Measurements from ENCODE around the gene EFCAB6.

Gene EFCAB6

DNA sequence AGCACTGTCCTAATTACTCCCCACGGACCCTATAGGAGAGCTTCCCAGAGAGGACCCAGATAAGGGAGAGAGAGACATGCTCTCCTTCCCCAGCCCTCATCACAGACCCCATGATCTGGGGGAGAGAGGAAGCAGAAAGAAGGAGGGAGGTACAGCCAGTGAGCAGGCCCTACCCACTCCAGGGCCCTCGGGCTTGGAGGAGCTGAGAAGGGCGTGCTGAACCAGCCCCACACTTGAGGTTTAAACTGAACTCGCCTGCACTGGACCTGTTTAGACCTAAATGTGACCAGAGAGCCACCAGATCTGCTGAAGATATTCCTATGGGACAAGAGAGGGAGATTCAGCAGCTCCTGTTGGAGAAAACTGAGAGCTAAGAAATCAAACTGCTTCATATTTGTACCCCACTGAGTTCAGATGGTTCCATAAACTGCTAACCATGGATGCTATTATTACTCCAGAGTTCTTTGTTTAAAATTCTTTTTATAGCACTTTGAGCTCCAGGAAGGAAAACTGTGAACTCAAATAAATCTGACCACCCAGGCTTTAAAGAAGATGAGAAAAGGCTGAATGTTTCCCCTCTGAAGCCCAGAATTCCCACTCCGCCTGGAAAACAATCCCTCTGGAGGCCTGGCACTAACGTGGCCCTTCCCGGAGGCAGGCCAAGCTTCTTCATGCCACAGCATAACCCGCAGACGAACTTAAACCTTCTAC is 67.2 kb downstream of the EFCAB6 start:
- DNase-seq (ENCODE audit: low read depth) = no peak

DNA sequence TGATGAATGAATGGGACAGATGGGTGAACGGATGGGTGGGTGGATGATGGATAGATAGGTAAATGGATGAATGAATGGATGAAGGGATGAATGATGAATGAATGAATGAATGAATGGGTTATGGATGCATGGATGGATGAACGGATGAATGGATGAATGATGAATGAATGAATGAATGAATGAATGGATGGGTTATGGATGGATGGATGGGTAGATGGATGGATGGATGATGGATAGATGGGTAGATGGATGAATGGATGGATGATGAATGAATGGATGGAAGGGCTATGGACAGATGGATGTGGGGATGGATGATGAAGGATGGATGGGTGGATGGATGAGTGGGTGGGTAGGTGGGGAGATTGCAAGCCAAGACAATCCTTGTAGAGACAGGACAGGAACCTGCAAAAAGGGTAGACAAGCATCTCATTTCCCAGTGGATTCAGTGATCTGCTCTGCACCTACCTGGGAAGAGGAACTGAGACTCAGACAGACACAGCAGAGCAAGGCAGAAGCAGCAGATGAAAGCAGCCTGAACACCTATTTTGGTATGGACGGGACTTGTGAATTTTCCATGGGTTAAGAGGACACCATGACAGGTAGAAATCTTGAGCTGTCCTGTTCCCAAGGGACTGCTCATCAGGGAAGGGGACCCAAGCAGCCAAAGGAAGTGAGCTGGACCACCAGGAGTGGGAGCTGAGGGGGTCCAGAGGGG is 68.0 kb downstream of the EFCAB6 start:
- no peak for DNase-seq (ENCODE audit: low read depth)

- no peak for DNase-seq (ENCODE audit: low read depth)
Measured at GRCh38 chr22:43743131-43743530, 69.0 kb downstream of the EFCAB6 start.

DNA sequence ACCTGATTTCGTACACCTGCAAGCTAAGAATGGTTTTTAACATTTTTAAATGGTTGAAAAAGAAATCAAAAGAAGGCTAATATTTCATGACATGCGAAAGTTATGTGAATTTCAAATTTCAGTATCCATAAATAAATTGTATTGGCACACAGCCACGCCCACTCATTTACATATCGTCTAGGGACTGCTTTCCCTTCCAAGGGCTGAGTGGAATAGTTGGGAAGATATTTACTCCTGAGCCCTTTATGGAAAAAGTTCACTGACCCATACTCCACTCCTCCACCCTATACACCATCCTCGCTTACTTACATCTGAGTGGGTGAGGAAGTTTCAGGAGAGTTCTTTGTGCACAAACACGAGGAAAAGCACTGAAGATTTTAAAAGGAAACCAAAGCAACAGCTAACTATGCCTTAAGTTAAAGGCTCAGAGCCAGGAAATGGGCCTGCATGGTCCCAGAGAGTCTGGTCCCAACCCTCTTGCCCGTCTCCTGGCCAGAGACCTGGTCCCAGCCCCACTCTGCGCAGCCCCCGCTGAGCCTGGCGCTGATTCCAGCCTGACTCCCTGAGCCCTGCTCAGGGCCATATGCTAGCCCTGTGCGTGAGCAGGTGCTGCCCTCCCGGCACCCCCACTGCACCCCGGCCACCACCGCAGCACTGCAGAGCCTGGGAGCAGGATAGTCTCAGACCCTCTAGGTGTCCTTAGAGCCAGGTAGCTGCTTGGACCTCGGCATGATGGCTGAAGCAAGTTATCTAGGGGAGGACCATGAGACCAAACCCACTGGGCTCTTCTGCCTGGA is 69.8 kb downstream of the EFCAB6 start:
- DNase-seq (ENCODE audit: low read depth) = no peak

DNA sequence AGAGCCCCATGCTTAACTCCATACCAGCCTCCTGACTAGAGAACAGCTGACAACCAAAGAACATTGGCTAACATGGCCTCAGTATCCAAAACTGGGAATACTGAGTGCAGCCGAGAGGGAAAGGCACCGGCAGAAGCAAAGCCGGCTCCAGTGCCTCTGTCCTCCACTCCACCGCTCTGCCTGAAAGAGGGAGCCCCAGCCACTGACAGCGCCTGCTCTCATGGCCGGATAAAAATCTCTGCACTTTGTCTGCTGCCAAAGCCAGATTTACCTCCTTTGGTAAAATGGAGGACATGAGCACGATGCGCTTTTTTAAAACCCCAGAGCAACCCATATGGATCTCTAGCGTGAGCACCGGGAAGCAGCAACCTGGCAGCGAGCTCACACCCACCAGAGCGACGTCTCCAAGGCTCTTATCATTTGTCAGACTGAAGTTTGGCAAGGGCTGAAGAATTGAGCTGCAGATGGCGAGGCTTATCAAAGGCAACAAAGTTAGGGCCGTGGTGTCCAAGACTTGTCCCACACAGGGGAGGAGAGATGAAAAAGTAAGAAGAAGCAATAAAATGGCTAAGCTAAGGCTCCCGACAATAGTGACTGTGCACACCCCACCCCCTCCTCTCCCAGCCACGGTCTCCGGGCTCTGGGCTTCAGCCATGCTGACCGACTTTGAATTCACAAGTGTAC is 71.4 kb downstream of the EFCAB6 start:
- DNase-seq (ENCODE audit: low read depth) = no peak

GRCh38 chr22:43739851-43740379 is 72.2 kb downstream of the EFCAB6 start:
- DNase-seq (ENCODE audit: low read depth) = no peak

DNA sequence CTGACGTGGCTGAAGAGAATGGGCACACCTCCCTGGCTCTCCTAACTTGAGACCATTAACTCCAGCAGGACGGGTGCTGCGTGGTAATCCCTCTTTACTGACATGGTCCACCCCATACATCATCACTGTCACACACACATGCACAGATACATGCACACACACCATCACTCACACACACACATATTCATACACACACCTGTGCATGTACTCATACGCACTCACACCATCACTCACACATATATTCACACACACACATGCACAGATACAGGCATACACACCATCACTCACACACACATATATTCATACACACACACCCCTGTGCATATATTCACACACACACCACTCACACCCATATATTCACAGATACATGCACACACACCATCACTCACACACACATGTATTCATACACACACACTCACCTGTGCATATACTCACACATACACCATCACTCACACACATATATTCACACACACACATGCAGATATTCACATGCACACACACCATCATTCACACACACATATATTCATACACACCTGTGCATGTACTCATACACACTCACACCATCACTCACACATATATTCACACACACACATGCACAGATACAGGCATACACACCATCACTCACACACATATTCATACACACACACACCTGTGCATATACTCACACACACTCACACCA is 74.8 kb downstream of the EFCAB6 start:
- no peak for DNase-seq (ENCODE audit: low read depth)

DNA sequence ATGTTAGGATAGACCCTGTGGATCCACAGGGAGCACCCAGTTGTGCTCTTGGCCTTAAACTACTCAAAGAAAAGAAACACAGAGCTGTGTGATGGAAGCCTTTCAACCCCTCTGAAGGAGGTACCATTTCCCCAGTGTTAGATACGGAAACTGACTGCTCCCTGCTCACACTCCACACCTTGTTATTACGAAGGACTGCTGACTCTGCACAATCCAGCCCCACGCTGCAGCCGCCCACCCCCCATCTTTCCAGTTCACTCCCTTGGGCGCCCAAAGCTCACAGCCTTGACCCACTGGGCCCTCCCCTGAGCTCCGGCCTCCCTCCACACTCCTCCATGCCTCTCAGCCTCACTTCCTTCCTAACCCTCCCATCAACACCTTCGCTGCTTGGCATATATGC is 75.5 kb downstream of the EFCAB6 start:
- DNase-seq (ENCODE audit: low read depth) = no peak

GRCh38 chr22:43734370-43735150 is 77.5 kb downstream of the EFCAB6 start:
- no peak for DNase-seq (ENCODE audit: low read depth)

DNA sequence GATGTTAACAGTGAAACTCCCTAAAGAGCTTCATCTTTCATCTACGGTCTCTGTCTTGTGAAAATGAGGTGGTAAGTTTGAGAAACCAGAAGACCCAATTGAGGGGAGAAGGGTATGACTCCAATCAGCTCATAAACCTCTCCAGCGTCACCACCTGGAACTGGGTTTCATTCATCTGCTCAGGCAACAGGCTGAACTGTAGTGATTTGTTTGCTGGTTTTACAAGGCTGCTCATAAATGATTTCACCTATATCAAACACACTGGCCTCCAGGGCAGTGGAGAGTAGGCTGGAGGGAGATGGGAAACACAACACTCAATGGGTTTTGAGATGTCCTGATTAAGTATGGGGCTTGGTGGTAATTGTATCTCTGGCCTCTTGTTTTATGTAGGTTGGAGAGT is 79.0 kb downstream of the EFCAB6 start:
- DNase-seq (ENCODE audit: low read depth) = no peak

GRCh38 chr22:43731988-43732387 is 80.1 kb downstream of the EFCAB6 start:
- no peak for DNase-seq (ENCODE audit: low read depth)

DNA sequence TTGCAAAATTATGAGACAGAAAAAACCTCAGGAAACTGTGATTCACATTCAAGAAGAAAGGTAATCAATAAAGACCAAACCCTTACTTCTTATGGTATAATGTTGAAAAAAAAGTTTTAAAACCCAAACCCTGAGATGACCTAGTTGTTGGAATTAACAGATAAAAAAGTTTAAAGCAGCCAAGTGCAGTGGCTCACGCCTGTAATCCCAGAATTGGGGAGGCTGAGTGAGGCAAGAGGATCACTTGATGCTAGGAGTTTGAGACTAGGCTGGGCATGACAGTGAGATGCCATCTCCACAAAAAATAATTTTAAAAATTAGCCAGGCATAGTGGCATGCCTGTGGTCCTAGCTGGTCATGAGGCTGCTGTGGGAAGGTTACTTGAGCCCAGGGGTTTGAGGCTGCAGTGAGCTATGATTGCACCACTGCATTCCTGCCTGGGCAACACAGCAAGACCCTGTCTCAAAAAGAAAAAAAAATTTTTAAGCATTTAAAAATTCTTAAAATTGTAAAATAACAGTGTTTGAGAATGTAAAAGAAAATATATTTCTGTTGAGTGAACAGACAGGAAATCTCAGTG is 85.1 kb downstream of the EFCAB6 start:
- no peak for DNase-seq (ENCODE audit: low read depth)

DNA sequence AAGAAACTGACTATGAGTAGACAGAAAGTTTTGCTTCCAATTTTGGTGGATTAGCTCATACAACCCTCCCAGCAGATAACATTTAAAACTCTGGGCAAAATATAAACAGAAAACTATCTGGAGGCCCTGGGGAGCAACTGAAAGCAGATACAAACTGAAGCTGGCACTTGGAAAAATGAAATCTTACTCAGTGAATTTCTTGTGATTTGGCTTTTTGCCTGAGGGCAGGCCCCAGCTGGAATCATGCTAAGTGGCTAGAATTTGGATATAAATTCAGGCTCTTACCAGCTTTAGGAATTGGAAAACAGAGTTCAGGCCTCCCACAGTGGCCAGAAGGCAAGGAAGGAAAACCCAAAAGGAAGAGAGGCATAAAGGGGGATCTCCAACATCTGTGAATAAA is 85.8 kb downstream of the EFCAB6 start:
- peak; percentile 17 for DNase-seq (ENCODE audit: low read depth)

- DNase-seq (ENCODE audit: low read depth) = no peak
Measured at GRCh38 chr22:43723816-43724215, 88.3 kb downstream of the EFCAB6 start.

DNA sequence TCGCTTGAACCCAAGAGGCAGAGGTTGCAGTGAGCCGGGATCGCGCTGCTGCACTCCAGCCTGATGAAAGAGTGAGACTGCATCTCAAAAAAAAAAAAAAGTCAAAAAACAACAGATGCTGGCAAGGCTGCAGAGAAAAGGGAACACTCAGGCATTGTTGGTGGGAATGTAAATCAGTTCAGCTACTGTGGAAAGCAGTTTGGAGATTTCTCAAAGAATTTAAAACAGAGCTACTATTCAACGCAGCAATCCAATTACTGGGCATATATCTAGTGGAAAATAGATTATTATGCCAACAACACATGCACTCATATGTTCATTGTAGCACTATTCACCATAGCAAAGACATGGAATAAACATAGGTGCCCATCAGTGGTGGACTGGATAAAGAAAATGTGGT is 89.7 kb downstream of the EFCAB6 start:
- DNase-seq (ENCODE audit: low read depth) = no peak

DNA sequence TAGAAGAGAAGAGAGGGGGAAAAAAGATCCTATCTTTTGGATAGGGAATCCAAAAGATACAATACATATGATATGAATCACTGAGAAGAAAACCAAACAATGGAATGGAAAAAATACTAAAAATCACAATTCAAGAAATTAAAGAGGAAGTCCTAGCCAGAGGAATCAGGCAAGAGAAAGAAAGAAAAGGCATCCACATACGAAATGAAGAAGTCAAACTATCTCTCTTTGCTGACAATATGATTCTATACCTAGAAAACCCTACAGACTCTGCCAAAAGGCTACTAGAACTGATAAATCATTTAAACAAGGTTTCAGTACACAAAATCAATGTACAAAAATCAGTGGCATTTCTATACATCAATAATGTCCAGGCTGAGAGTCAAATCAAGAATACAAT is 91.4 kb downstream of the EFCAB6 start:
- no peak for DNase-seq (ENCODE audit: low read depth)

- DNase-seq (ENCODE audit: low read depth) = no peak
Measured at GRCh38 chr22:43714104-43714503, 98.0 kb downstream of the EFCAB6 start.

DNA sequence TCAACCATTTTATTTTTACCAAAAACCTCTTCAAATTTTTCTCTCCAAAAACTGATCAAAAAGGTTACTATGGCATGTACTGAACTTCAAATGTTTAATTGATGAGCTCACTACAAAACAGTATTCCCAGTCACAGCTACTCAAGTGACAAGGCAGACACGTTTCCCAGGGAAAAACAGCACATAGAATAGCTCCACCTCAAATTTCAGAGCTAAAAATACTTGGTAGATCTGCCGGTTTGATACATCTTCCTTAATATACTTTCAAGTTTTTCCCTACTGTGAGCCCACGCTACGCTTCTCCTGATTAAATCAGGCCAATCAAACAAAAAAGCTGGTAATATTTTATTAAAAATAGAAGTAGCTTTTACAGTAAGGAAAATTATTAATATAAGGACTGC is 100.4 kb downstream of the EFCAB6 start:
- DNase-seq (ENCODE audit: low read depth) = no peak

- no peak for DNase-seq (ENCODE audit: low read depth)
Measured at GRCh38 chr22:43707648-43708047, 104.5 kb downstream of the EFCAB6 start.

DNA sequence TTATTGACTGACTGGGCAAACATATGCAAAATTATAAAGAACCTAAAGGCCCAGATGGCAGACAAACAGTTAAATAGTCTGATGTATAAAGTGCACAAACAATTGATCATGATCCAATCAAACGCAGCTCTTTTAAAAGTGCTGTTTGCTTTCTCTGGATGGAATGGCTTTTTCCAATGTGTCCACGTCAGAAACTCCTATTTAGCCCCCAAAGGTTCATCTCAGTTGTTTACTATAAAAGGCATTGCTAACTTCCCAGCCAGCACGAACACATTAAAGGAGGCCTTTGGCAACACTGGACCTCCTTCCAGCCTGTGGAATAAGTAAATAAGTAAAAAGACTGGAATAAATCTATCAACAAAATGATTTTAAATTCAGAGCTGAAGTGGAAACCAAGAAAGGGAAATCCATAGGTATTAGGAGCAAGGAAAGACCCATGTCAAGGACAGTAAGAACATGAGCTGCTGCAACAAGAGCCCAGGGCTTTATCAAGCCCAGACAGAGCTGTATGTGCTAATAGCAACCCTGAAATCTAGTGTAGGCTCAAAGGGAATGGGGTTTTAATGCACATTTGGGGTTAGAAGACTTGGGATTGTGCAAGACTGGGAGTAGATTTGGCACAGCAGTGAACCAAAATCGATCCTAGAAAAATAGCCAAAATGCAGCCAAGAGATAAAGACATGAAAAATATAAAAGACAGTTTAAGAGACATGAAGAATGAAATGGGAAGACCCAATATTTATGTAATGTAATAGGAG is 105.4 kb downstream of the EFCAB6 start:
- no peak for DNase-seq (ENCODE audit: low read depth)

All from fibroblast of the conjunctiva (primary cell).